HCT116 (cell line): ENCODE data around the gene C4orf54. TPM values are rescaled to one million over a fixed set of nuclear protein-coding genes. Genes with fewer than 3 reads are reported as not detected.

Experiments
- ATAC-seq: fragments of 200-7000 bp; cut with Tn5 transposase; 2 replicates; pipeline ENCODE4 v1.9.1; 2020; ENCODE audit warnings: mild to moderate bottlenecking, moderate library complexity
- BruUV-seq: library from RNA; stranded (reverse); fragments of 400-500 nt; replicated peaks from 2 replicates; lab custom pipeline; 2021; lab: Mats Ljungman, UMichigan
- CTCF ChIA-PET: fragments of 300-600 bp; sonication (Branson Sonifier 250); formaldehyde crosslinking; loops from one replicate; lab custom pipeline; 2021; ENCODE audit warnings: antibody characterized with exemption; lab: Charles Lee
- POLR2A ChIA-PET: fragments of 300-600, 350-600 bp; sonication (Branson Sonifier 250); formaldehyde crosslinking; loops from one replicate; lab custom pipeline; 2021; ENCODE audit warnings: antibody characterized with exemption; lab: Charles Lee
- RAD21 ChIA-PET, 2 experiments: fragments of 300-600 bp; sonication (Branson Sonifier 250); formaldehyde crosslinking; loops; one replicate each; lab custom pipeline; 2023; ENCODE audit warnings: low total read pairs in 2 of 2; ENCODE audit not compliant: uncharacterized antibody in 2 of 2, unreplicated experiment in 2 of 2, low non-redundant PET in 1 of 2; lab: Charles Lee
- DNase-seq: peaks from one replicate; pipeline ENCODE4 v3.0.0-alpha.2; 2010; ENCODE audit warnings: low read depth, low spot score
- H2AFZ ChIP-seq: fragments of 200-600 bp; shearing (Covaris generic), sonication (generic); 2 replicates; pipeline ENCODE4 v1.6.1; 2017; ENCODE audit warnings: low read depth, mixed run types, mixed read lengths, antibody characterized with exemption, low read length; ENCODE audit not compliant: poor library complexity, severe bottlenecking
- H3K27ac ChIP-seq: 2 replicates; pipeline ENCODE4 v1.5.1; 2012; ENCODE audit warnings: low read depth, low read length
- H3K27me3 ChIP-seq: fragments of 200-600 bp; sonication (generic); 2 replicates; pipeline ENCODE4 v1.6.1; 2016; ENCODE audit warnings: mixed run types, low read length, mixed read lengths; ENCODE audit not compliant: insufficient read depth
- H3K36me3 ChIP-seq, 2 experiments: fragments of 200-500 bp in 1 of 2; fragments of 200-600 bp in 1 of 2; sonication (Bioruptor generic) in 1 of 2; sonication (generic) in 1 of 2; 2 replicates each; pipeline versions ENCODE4 v1.5.1 to v1.6.1; 2014 to 2016; ENCODE audit warnings: low read length in 2 of 2, inconsistent platforms in 1 of 2, mixed read lengths in 1 of 2, mixed run types in 1 of 2; ENCODE audit not compliant: insufficient read depth in 2 of 2, control insufficient read depth in 1 of 2
- H3K4me1 ChIP-seq, 2 experiments: fragments of 200-600 bp in 1 of 2; sonication (generic) in 1 of 2; 2 replicates each; pipeline versions ENCODE4 v1.5.1 to v1.6.1; 2012 to 2017; ENCODE audit warnings: low read length in 2 of 2, inconsistent platforms in 1 of 2, mild to moderate bottlenecking in 1 of 2, mixed read lengths in 1 of 2, mixed run types in 1 of 2, moderate library complexity in 1 of 2; ENCODE audit not compliant: insufficient read depth in 2 of 2, control insufficient read depth in 1 of 2
- H3K4me2 ChIP-seq: fragments of 200-600 bp; sonication (generic); 2 replicates; pipeline ENCODE4 v1.6.1; 2017; ENCODE audit warnings: mixed run types, low read length, mixed read lengths
- H3K4me3 ChIP-seq, 2 experiments: fragments of 200-600 bp in 1 of 2; sonication (generic) in 1 of 2; replicated peaks in 1 of 2; 2 replicates each; pipeline ENCODE4 v1.5.1; 2011 to 2016; ENCODE audit warnings: low read length in 2 of 2, control low read depth in 1 of 2, low read depth in 1 of 2, mild to moderate bottlenecking in 1 of 2, mixed read lengths in 1 of 2, mixed run types in 1 of 2
- H3K79me2 ChIP-seq: fragments of 200-600 bp; sonication (generic); 2 replicates; pipeline ENCODE4 v1.6.1; 2017; ENCODE audit warnings: mild to moderate bottlenecking, mixed run types, low read length, moderate library complexity, mixed read lengths; ENCODE audit not compliant: insufficient read depth
- H3K9ac ChIP-seq: fragments of 200-600 bp; sonication (generic); 2 replicates; pipeline ENCODE4 v1.6.1; 2016; ENCODE audit warnings: low read length, mixed read lengths
- H3K9me2 ChIP-seq: fragments of 200-600 bp; sonication (generic), shearing (Covaris generic); 2 replicates; pipeline ENCODE4 v1.6.1; 2017; ENCODE audit warnings: mixed run types, mild to moderate bottlenecking, moderate library complexity; ENCODE audit not compliant: insufficient read depth
- H3K9me3 ChIP-seq, 2 experiments: fragments of 200-500 bp in 1 of 2; fragments of 200-600 bp in 1 of 2; sonication (Bioruptor generic) in 1 of 2; sonication (generic) in 1 of 2; 2 replicates each; pipeline ENCODE4 v1.6.1; 2014 to 2017; ENCODE audit warnings: low read length in 2 of 2, mixed read lengths in 2 of 2, inconsistent platforms in 1 of 2, low read depth in 1 of 2, mild to moderate bottlenecking in 1 of 2, mixed run types in 1 of 2, moderate library complexity in 1 of 2; ENCODE audit not compliant: control insufficient read depth in 1 of 2, insufficient read depth in 1 of 2
- H4K20me1 ChIP-seq: fragments of 200-600 bp; sonication (generic), shearing (Covaris generic); 2 replicates; pipeline ENCODE4 v1.6.1; 2017; ENCODE audit warnings: mixed run types, mild to moderate bottlenecking, moderate library complexity; ENCODE audit not compliant: insufficient read depth
- ATF3 ChIP-seq: IDR thresholded peaks from 2 replicates; pipeline ENCODE4 v1.6.1; 2012
- CBX3 ChIP-seq: IDR thresholded peaks from 2 replicates; pipeline ENCODE4 v1.6.1; 2012; ENCODE audit warnings: low read depth
- EGR1 ChIP-seq: IDR thresholded peaks from 2 replicates; pipeline ENCODE4 v1.6.1; 2012; ENCODE audit warnings: low read depth
- EZH2 ChIP-seq: fragments of 200-600 bp; sonication (generic); IDR thresholded peaks from 2 replicates; pipeline ENCODE4 v1.6.1; 2017; ENCODE audit warnings: antibody characterized with exemption, mixed run types
- EZH2phosphoT487 ChIP-seq: fragments of 200-600 bp; IDR thresholded peaks from 2 replicates; pipeline ENCODE4 v1.6.1; 2018; ENCODE audit warnings: antibody characterized with exemption, borderline replicate concordance
- FOSL1 ChIP-seq: IDR thresholded peaks from 2 replicates; pipeline ENCODE4 v1.6.1; 2012; ENCODE audit warnings: low read depth
- POLR2AphosphoS5 ChIP-seq: IDR thresholded peaks from 2 replicates; pipeline ENCODE4 v1.6.1; 2011; ENCODE audit warnings: mild to moderate bottlenecking, low read depth, low read length, moderate library complexity
- SP1 ChIP-seq: IDR thresholded peaks from 2 replicates; pipeline ENCODE4 v1.6.1; 2012; ENCODE audit warnings: low read depth
- YY1 ChIP-seq: IDR thresholded peaks from 2 replicates; pipeline ENCODE4 v1.6.1; 2011; ENCODE audit warnings: low read length, low read depth, moderate library complexity, mild to moderate bottlenecking; ENCODE audit not compliant: insufficient replicate concordance; ENCODE audit errors: extremely low read depth
- ZFX ChIP-seq: fragments of 450-650 bp; IDR thresholded peaks from 2 replicates; pipeline ENCODE4 v1.6.1; 2017
- ZNF274 ChIP-seq: fragments of 200-500 bp; sonication (Bioruptor generic); IDR thresholded peaks from 2 replicates; pipeline ENCODE4 v1.6.1; 2014; ENCODE audit warnings: mild to moderate bottlenecking, low read depth, low read length, inconsistent platforms
- intact Hi-C: fragments of 100-400 bp; cut with micrococcal nuclease; formaldehyde crosslinking; loops from 2 replicates; pipeline ENCODE4 v1.10.0; 2022
- total RNA-seq: library from RNA; stranded (reverse); gene quantifications from one replicate; pipeline ENCODE4 v1.2.1, GENCODE V29; 2021; ENCODE audit not compliant: unreplicated experiment
- TF ChIP-seq, protein P1 (sequence below): IDR thresholded peaks from 2 replicates; pipeline ENCODE4 v1.6.1; 2011; ENCODE audit warnings: mild to moderate bottlenecking, low read length, moderate library complexity; ENCODE audit not compliant: insufficient replicate concordance; ENCODE audit errors: extremely low read depth
- TF ChIP-seq, protein P2 (sequence below), 3 experiments: fragments of 200-600 bp in 1 of 3; sonication (generic) in 1 of 3; IDR thresholded peaks in 2 of 3; conservative IDR thresholded peaks in 1 of 3; 2 replicates each; pipeline ENCODE4 v1.5.1; 2012 to 2017; ENCODE audit warnings: low read depth in 2 of 3, low read length in 2 of 3, antibody characterized with exemption in 1 of 3, borderline replicate concordance in 1 of 3, control low read depth in 1 of 3, mild to moderate bottlenecking in 1 of 3, mixed read lengths in 1 of 3, mixed run types in 1 of 3, moderate library complexity in 1 of 3; ENCODE audit not compliant: insufficient read depth in 1 of 3

C4orf54 gene
- total RNA-seq, 1 experiment from 2014 or later, result not detected

DNA sequence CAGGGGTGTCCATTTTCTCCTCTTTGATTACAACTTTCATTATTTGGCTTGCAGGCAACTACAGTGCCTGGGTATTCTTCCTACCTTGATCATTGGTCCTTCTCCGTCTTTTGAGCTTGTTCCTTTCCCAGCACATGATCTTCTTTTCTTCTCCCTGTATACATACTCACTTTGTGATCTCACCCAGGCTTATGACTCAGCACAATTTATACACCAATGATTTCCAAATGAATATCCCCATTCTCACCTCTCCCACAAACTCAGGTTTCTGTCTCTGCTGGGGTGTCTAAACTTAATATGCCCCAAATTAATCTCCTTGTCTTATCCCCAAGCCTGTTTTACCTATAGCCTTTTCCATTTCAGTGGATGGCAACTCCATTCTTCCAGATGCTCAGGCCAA lies 19.5 kb upstream of the C4orf54 start:
- ChIA-PET RAD21 (no interaction called here), POLR2A (no interaction called here), CTCF (no interaction called here)
- DNase-seq (no peak), ATAC-seq (no peak)
- TF ChIP-seq FOSL1 (no peak), EZH2phosphoT487 (no peak), ZFX (no peak), POLR2AphosphoS5 (no peak), YY1 (no peak), SP1 (no peak), ZNF274 (no peak), EGR1 (no peak), ATF3 (no peak), CBX3 (no peak), EZH2 (no peak)
- TF ChIP-seq, protein P1, sequence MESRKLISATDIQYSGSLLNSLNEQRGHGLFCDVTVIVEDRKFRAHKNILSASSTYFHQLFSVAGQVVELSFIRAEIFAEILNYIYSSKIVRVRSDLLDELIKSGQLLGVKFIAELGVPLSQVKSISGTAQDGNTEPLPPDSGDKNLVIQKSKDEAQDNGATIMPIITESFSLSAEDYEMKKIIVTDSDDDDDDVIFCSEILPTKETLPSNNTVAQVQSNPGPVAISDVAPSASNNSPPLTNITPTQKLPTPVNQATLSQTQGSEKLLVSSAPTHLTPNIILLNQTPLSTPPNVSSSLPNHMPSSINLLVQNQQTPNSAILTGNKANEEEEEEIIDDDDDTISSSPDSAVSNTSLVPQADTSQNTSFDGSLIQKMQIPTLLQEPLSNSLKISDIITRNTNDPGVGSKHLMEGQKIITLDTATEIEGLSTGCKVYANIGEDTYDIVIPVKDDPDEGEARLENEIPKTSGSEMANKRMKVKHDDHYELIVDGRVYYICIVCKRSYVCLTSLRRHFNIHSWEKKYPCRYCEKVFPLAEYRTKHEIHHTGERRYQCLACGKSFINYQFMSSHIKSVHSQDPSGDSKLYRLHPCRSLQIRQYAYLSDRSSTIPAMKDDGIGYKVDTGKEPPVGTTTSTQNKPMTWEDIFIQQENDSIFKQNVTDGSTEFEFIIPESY, result no peak
- TF ChIP-seq, protein P2, sequence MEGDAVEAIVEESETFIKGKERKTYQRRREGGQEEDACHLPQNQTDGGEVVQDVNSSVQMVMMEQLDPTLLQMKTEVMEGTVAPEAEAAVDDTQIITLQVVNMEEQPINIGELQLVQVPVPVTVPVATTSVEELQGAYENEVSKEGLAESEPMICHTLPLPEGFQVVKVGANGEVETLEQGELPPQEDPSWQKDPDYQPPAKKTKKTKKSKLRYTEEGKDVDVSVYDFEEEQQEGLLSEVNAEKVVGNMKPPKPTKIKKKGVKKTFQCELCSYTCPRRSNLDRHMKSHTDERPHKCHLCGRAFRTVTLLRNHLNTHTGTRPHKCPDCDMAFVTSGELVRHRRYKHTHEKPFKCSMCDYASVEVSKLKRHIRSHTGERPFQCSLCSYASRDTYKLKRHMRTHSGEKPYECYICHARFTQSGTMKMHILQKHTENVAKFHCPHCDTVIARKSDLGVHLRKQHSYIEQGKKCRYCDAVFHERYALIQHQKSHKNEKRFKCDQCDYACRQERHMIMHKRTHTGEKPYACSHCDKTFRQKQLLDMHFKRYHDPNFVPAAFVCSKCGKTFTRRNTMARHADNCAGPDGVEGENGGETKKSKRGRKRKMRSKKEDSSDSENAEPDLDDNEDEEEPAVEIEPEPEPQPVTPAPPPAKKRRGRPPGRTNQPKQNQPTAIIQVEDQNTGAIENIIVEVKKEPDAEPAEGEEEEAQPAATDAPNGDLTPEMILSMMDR (IDR thresholded peaks at IDR 0.05 in 2 of 3, conservative IDR thresholded peaks at IDR 0.05 in 1 of 3; ENCODE audit: borderline replicate concordance in 1 of 3, insufficient read depth in 1 of 3, low read depth in 2 of 3, low read length in 2 of 3), result no peak
- BruUV-seq, result no TSS peak
- Histone ChIP-seq H3K27ac (no peak overlapping the region), H3K79me2 (no peaks in the 10 kb centered on the region), H3K36me3 (no peaks in the 10 kb centered on the region), H3K9ac (no peak overlapping the region), H2AFZ (no peak overlapping the region), H3K9me3 (no peaks in the 10 kb centered on the region; a peak in 1 of 4 replicates), H3K27me3 (no peaks in the 10 kb centered on the region), H4K20me1 (no peaks in the 10 kb centered on the region), H3K9me2 (no peaks in the 10 kb centered on the region), H3K4me2 (no peak overlapping the region), H3K4me1 (no peaks in the 10 kb centered on the region), H3K4me3 (no peak overlapping the region)
- intact Hi-C loops, result no loop called here
